Stomach (tissue), 4 donors: ENCODE data around the gene MUC6.

Experiments
- POLR2A ChIP-seq, 4 donors: fragments of 450-650 bp; IDR thresholded peaks; one replicate each; pipeline ENCODE4 v1.6.1; 2016; ENCODE audit warnings: antibody characterized with exemption in 4 of 4, control low read depth in 2 of 4, mild to moderate bottlenecking in 1 of 4, moderate library complexity in 1 of 4
- TF ChIP-seq, protein P1 (sequence below), 7 experiments: fragments of 450-650 bp in 4 of 7; fragments of 200-600 bp in 3 of 7; sonication (generic) in 3 of 7; IDR thresholded peaks; one replicate each; pipeline ENCODE4 v1.5.1; 2016 to 2019; ENCODE audit warnings: antibody characterized with exemption in 7 of 7, control low read depth in 2 of 7, mild to moderate bottlenecking in 1 of 7

DNA sequence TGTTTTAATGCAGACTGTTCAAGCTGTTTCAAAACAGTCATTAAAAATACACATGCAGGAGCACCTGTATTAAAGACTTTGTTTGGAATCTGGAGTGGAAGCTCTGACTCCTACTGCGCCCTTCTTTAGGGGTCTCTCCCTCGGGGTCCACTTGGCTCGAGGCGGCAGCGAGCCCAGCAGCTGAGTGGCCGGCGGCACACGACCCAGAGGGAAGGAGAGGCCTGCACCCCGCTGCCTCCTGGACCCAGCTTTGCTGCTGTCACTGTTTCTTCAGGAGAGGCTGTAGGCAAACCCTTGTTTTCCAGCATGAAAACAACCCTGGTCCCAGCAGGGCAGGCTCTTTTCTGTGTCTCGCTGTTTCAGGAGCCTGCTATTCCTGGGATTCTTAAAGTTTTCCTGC lies 29.2 kb downstream of the MUC6 start:
- TF ChIP-seq, protein P1, sequence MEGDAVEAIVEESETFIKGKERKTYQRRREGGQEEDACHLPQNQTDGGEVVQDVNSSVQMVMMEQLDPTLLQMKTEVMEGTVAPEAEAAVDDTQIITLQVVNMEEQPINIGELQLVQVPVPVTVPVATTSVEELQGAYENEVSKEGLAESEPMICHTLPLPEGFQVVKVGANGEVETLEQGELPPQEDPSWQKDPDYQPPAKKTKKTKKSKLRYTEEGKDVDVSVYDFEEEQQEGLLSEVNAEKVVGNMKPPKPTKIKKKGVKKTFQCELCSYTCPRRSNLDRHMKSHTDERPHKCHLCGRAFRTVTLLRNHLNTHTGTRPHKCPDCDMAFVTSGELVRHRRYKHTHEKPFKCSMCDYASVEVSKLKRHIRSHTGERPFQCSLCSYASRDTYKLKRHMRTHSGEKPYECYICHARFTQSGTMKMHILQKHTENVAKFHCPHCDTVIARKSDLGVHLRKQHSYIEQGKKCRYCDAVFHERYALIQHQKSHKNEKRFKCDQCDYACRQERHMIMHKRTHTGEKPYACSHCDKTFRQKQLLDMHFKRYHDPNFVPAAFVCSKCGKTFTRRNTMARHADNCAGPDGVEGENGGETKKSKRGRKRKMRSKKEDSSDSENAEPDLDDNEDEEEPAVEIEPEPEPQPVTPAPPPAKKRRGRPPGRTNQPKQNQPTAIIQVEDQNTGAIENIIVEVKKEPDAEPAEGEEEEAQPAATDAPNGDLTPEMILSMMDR (IDR thresholded peaks at IDR 0.05): no peak
- TF ChIP-seq POLR2A (IDR thresholded peaks at IDR 0.05): no peak
